Kidney glomerular epithelial cell (primary cell): Measurements from ENCODE around the gene MOGAT3.
A peak's percentile ranks its signal among the peaks of the same experiment; 100 is the strongest.

ENCODE experiments used
- DNase-seq: peaks from one replicate; lab custom pipeline; 2025; lab: John Stamatoyannopoulos, UW

MOGAT3 gene, protein sequence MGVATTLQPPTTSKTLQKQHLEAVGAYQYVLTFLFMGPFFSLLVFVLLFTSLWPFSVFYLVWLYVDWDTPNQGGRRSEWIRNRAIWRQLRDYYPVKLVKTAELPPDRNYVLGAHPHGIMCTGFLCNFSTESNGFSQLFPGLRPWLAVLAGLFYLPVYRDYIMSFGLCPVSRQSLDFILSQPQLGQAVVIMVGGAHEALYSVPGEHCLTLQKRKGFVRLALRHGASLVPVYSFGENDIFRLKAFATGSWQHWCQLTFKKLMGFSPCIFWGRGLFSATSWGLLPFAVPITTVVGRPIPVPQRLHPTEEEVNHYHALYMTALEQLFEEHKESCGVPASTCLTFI

DNA sequence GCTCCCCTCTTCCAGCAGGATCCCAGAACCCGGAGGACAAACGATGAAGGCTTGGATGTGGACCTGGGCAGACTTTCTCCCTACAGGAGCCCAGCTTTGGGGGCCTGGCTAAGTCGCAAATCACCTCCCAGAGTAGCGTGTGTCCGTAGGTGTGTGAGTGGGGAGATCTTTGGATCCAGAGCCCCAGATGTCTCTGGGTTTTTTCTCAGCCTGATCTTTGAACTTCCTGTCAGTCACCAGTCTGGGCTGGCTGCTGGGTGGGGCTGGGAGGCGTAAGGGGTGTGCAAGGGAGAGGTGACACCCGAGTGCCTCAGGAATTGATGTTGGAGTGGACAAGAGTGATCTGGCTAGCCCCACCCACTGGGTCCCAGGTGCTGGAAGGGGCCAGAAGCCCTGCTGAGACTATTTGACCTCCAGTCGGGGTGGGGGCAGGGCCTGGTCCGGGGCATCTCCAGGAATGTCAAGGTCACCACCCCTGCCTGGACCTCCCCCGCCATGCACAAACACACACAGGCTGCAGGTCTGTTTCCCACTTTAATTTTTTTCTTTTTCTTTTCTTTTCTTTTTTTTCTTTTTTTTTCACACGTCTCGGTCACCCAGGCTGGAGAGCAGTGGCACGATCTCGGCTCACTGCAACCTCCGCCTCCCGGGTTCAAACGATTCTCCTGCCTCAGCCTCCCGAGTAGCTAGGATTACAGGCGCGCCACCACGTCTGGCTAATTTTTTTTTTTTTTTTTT lies at the start of gene MOGAT3:
Gene MOGAT3, minus strand, starts transcription at position 175 of the 738 bp plus-strand sequence. CDS start 182 bp downstream, outside the sequence.
- DNase-seq = no peak

DNA sequence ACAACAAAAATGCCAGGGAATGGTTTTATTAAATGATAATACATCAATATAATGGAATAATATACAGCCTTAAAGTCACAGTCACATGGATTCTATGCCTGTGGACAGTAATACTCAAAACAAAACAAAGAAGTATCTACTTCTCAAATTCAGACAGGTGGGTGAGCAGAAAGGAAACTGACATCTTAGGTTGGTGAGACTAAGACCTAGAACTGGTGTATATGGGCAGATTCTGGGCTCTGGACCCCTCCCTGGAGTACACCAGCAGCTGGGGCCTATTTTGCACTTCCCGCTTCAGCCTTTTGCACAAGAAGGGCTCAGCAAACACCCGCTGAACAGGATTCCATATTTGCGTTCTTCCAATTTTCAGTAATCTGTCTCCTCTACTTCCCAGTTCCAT lies 49.5 kb upstream of the MOGAT3 start:
- no peak for DNase-seq

DNA sequence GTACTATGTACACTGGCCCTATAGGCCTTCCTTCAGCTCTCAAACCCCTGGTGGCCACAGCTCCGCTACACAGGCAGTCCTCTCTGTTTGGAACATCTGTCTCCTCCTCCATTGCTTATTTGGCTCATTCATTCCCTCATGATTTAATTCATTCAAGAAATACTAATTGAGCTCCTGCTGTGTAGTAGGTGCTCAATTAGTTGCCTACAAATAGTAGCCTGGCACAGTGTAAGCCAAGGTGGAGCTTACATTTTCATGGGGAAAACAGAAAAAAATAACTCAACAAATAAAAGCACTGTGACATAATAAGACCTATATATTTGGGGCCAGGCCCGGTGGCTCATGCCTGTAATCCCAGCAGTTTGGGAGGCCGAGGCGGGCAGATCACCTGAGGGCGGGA lies 47.4 kb upstream of the MOGAT3 start:
- DNase-seq = no peak

DNA sequence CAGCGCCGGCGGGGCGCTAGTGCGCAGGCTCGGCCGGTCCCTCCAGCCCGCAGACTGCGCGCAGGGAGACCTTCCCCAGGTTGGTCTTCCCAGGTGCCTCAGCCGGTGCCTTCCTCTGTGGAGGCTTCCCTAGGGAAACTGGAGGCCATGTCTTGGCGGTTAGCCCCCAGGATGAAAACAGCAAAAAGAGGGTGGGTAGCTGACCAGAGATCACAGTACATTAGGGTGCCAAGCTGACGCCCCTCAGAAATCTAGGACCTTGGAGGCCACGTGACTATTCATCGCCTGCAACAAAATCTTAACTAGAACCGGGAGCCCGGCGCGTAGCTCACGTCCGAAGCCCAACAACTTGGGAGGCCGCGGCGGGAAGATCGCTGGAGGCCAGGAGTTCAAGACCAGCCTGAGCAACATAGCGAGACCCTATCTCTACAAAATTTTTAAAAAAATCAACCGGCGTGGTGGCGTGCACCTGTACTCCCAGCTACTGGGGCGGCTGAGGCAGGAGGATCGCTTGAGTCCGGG lies 44.4 kb upstream of the MOGAT3 start:
- DNase-seq = no peak

DNA sequence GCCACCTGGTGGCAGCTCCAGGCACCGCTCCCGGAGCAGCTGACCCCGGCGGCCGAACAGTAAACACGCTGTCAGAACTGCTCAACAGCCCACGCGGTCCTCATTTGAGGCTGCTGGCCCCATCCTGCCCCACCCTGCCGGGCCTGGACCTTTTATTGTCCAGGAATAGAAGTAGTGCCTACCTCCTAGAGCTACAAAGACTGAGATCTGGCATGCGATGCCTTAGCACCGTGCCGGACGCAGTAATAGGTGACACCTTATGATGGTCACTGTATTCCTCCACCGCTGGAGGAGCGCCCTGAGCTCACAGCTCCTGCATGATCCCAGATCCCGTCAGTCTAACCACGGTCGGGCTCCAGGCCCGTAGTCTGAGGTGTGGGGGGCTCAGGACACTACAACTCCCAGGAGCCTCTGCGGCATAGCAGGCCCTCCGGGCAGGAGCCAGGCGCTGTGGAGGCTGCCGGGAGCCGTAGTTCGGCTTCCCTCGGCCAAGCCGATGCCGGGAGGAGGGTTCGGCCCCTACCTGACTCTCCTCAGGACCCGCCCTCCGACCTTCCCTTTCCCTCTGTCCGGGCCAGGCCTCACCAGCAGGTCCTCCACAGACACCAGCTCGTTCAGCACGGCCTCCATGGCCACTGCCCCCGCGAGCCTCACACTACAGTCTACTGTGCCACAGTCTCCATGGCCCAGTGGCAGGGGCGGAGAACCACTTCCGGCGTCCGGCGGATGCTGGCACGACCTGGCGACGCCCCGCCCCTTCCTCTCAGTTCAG lies 43.7 kb upstream of the MOGAT3 start, which contains the start of gene FIS1:
Gene FIS1, minus strand, starts transcription at position 707 of the 772 bp plus-strand sequence. Its CDS starts 77 bp downstream, at position 630.
- DNase-seq = peak; percentile 85

DNA sequence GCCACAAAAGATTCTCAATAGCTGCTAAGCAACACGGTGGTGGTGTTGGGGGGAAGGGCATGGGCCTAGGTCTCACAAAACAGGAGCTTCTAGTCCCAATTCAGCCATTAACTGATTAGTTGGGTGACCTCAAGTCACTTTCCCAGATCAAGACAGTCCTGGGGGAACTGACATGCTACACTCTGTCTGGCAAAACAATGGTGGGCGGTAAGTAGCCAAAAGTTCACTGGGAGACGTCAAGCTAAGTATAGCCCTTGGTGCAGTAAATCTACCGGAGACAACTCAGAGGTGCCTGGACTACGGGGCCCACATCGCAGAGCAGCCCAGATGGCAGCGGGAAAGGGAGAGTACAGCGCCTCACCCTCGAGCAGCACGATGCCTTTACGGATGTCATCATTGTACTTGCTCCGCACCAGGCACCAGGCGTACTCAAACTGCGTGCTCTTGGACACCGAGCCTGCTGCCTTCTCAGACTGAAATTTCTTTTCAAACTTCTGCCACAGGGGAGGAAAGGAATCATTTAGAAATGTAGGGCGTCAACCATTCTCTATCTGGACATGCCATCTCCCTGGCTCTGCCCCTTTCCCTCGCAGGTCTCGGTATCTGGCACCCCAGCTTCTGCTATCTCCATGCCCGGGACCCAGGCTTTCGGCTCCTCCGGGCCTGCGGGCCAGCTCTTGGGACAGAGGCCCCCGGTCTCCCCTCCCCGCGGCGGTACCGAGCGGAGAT lies 43.0 kb upstream of the MOGAT3 start:
- DNase-seq = peak; percentile 42

DNA sequence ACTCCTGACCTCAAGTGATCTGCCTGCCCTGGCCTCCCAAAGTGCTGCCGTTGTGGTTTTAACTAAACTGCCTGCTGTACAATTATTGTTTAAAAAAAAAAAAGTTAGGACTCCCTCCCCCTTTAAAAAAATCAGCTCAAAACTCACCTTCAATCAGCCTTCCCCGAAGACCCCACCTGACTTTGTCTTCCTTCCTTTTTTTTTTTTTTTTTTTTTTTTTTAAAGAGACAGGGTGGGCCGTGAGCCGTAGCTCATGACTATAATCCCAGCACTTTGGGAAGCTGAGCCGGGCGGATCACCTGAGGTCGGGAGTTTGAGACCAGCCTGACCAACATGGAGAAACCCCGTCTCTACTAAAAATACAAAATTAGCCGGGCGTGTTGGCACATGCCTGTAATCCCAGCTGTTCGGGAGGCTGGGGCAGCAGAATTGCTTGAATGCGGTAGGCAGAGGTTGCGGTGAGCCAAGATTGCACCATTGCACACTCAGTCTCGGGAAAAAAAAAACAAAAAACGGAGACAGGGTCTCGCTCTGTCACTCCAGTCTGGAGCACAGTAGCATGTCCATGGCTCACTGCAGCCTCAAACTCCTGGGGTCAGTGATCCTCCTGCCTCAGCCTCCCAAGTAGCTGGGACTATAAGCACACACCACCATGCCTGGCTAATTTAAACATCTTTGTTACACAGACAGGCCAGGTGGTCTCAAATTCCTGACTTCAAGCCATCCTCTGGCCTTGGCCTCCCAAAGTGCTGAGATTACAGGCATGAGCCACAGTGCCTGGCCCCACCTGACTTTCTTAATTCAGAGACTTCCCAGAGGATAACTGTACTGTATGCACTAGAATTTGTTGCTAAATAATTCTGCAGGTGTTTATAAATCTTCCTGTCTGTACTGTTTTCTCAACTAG lies 40.9 kb upstream of the MOGAT3 start:
- DNase-seq = no peak

DNA sequence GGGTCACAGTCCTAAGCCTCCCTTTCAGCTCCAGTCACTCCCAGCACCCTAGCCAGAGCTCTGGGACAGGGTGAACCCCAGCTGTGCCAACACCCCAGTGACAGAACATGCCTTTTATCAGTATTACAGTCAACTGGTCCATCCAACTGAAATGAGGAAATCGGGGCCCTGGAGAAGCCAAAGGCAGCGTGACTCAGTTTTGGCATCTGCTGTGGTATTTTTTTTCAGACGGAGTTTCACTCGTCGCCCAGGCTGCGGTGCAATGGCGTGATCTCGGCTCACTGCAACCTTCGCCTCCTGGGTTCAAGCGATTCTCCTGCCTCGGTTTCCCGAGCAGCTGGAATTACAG lies 40.2 kb upstream of the MOGAT3 start:
- no peak for DNase-seq

DNA sequence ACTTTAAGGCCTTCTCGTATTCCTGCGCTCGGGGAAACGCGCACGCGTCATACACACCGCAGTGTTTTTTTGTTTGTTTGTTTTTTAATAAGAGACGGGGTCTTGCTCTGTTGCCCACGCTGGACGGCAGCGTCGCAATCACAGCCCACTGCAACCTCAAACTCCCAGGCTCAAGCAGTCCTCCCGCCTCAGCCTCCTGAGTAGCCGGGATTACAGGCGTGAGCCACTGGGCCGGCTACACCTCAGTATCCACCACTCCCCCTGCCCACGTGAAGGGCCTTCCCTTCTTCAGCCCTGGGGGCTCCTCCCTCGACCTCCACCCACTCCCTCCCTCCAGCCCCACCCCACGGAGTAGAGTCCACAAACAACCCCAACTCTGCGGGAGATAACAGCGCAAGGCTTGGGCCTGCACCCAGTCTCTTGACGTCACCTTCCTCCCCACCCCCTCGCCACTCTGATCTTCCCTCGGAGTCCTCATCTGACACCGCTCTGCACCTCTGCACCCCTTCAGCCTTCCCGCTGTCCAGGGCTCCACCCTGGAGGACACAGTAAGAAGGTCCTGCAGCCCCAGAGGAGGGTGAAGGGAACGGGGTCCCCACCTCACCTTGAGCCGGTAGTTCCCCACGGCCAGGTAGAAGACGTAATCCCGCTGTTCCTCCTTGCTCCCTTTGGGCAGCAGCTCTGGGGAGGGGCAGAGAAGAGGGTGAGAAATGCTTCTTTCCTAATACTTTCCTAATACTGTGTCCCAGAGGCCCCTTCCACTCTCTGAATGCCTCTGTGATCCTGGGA lies 39.6 kb upstream of the MOGAT3 start:
- no peak for DNase-seq

DNA sequence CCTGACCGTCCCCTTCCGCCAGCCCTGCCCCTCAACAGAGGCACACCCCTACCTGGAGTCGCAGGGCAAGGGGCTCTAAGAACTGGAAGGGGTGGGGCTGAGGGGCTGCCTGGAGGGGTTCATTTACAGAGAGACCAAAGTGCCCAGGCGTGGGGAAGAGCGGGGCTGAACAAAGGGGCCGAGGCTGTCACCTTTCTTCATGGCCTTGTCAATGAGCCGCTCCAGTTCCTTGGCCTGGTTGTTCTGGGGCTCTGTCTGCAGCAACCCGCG lies 39.0 kb upstream of the MOGAT3 start:
- no peak for DNase-seq

DNA sequence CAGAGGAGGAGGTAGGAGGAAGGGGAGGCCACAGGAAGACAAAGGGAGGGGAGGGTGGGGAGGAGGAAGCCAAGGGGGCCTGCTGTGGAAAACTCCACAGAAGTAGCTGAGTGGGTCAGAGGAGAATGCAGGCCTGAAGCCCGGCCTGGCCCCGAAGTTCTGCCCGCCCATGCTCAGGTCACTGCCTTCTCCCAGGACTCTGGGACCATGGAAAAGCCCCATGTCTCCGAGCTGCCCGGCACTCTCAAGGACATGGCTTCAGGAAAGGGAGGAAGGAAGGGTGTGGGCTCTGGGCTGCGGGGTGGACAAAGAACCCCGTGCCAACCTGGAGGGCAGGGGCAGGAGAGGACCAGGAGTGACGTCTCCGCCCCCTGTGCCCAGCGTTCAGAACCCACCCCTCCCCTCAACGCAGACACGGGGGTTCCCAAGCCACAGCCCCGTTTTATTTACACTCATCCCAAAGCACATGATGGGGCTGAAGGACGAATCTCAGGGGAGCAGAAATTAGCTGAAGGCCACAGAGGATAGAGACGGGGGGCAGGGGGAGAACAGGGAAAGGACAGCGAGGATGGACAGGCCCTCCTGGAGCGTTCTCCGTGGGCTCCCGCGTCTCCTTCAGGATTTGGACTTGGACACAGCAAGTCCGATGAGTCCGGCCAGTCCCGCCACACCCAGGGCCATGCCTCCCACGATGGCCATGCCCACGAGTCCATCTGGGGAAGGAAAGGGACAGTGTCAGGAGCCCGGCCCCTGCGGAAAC lies 38.5 kb upstream of the MOGAT3 start:
- DNase-seq = no peak

DNA sequence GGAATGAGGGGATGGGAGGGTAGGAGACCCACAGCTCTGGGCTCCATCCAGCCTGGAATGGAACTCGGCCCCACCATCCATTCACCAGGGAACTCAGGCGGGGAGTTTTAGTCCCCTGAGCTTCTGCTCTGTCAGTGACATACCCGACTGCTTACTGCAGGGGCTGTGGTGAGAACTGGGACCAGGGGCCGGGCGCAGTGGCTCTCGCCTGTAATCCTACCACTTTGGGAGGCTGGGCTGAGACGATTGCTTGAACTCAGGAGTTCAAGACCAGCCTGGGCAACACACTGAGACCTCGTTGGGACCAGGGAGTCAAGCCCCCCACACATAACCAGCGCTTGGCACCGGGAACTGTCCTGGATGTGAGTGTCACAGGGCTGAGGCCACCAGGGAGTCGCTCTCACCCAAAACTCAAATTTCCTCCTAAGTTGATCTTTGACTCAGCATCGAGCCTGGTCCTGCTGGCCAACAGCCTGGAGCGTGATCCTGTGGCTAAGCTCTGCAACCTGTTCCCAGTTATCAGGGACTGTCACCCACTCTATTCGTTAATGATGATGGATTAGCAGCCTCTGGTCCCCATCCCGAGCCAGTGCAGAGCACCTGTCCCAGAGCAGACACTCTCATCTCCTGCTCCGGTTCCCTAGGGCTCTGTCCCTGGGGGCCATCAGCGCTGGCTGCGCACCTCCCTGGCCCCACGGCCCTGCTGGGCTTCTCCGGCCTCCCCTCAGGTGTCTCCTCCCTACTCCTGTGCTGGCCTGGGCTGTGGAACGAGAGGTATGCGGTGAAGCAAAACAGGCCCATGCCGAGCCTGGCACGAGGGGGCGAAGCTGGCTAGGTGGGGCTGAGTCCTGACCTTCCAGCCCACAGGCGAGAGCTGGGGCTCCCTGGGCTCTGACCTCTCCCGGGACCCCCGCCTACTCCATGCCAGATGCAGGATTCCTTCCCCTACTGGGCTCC lies 37.7 kb upstream of the MOGAT3 start:
- DNase-seq = no peak

DNA sequence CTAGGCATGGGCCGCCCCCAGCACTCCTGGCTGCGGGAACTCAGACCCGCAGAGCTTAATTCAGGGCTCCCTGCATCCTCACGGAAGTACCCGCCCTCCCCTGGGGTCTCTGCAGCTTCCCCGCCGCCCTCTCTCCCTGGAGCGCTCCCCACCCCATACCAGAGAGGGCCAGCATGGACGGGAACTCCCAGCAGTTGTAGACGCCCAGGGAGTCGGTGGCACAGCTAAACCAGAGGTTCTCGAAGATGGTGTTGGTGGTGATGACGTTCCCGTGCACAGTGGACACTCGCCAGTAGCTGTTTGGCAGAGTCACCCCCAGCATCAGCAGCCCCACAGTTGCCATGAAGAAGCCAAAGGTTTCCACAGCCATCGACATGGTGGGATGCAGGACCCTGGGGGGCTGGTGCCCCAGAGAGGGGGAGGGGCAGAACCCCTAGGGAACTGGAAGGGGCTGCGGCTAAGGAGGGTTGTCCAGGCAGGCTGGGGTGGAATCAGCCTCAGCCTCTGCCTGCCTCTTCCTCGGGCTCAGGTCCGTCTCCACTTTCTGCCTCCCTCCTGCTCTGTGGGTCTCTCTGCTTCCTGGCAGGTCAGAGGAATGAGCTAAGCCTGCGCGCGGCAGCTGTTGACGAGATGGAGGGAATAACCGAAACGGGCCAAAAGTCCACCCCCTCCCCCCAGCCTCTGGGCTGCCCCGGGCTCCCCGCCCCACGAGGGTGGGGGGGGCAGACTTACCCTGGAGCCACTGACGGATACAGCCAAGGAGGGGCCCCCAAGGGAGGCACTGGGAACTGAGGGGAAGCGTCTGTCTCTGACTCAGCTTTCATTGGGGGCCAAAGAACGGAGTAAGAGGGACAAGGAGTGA lies 36.6 kb upstream of the MOGAT3 start, which contains the start of gene CLDN15:
Gene CLDN15, minus strand, starts transcription at position 597 of the 862 bp plus-strand sequence. Its CDS starts 221 bp downstream, at position 376.
- DNase-seq = no peak

DNA sequence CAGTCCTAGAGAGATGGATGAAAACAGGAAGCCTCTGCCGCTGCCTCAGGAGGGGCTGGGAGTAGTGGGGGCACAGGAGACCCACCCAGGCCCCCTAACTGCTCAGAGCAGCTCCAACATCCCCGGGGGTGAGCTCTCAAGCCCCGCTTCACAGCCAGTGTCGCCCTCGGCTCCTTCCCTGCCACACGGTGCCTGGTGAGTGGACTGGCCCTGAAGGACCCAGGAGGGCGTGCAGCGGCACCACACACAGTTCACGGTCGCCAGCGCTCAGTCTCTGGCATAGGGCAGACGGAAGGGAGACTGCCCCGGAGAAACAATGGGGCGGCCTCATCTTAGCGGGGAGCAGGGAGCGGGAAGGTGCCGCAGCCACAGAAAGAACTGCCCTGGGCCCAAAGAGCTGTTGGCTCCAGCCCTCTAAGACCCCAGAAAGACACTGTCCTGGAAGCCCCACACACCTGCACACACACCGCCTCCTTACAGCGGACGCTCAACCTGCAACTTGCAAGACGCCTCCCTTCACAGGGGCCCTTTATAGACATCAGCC lies 35.5 kb upstream of the MOGAT3 start:
- DNase-seq = no peak

DNA sequence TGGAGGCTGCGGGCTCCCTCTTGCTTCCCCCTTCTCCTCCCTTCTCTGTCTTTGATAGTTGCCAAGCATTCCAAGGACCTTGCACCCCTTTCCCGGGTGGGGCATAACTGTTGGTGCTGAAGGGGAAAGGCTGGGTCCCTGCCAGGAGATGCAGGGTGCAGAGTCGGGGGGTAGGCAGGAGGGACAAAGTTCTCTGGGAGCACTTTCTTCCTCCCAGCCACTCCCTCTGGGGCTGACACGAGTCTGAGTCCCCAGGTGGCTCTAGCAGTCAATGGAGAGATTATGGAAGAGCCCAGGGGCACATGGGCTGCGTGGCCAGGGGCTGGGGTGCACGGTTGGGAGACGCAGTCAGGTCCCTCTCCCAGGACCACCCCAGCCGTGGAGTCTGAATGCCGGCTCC lies 34.7 kb upstream of the MOGAT3 start:
- no peak for DNase-seq

DNA sequence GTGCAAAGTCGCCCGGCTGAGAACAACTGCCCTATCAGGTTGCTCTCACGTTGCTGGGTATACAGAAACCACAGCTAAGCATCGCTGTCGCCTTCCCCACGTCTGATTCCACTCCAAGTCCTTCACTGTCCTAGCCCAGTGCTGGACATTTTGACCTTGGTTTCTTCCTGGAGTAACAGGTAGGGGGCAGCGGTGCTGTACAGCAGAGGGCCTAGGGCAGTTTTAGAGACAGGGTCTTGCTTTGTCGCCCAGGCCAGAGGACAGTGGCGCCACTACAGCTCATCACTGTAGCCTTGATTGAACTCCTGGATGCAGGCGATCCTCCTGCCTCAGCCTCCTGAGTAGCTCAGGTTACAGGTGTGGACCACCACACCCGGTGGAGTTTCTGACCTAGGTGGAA lies 34.2 kb upstream of the MOGAT3 start:
- no peak for DNase-seq

DNA sequence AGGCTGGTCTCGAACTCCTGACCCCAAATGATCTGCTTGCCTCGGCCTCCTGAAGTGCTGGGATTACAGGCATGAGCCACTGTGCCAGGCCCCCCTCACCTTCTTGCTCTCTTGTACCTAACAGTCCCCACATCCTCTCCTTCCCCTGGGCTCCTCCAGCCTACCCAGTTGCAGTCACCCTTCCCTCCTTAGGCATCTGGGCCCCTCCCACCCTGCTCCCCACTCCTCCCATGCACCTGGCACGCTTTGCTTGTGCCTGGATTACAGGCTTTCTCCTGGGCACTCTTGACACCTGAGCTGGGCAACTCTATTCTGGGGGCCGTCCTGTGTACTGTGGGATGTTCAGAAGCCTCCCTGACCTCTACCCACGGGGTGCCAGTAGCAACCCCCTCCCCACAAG lies 33.8 kb upstream of the MOGAT3 start:
- DNase-seq = no peak
